HG02759 (cell line): ENCODE results near the gene CDKN2AIPNL.
"Not testable (repeated sequence)": the region's sequence is repeated elsewhere in the genome, so short reads cannot be mapped to it uniquely, and the experiment has no call there.

Experiments
- ATAC-seq: cut with Tn5 transposase; IDR thresholded peaks from one replicate; pipeline ENCODE4 v1.9.1; 2021; ENCODE audit warnings: mild to moderate bottlenecking, moderate library complexity; ENCODE audit not compliant: unreplicated experiment

The CDKN2AIPNL gene

DNA sequence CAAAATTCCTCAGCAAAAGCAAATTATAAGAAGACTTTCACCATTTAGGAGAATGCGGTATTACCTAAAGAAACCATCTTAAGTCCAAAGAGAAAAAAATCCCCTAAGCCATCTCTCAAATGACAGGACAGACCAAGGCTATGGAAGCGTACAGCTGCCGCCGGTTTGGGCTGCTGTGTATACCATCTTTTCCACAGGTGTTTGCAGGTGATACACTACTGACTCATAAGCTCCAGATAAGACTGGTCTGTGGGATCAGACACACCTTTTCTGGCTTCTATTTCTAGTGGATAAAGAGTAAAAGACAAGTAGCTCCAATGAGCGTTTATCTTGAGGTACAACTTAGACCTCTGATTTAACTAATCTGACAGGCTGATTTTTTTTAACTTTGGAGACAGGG lies 7.7 kb downstream of the CDKN2AIPNL start:
- ATAC-seq: no peak

DNA sequence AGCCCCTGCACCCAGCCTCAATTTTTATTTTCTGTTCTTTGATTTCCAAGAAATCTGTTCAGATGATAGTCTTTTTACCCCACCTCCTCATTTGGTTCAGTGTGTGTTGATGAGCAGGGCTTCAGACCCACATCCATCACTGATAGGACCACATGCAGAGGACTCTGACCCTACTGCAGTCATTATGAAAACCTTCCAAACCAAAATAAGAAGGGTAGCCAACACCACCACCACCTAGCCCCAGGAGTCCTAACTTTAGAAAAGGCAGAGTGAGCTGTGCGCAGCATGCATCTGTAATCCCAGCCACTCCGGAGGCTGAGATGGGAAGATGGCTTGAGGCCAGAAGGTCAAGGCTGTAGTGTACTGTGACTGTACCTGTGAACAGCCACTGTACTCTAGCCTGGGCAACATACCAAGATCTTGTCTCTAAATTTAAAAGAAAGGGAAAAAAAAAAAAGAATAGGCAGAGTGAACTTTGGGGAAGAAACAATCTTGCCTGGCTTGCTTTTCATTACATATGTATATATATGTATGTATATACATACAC lies 13.0 kb downstream of the CDKN2AIPNL start:
- no peak for ATAC-seq

DNA sequence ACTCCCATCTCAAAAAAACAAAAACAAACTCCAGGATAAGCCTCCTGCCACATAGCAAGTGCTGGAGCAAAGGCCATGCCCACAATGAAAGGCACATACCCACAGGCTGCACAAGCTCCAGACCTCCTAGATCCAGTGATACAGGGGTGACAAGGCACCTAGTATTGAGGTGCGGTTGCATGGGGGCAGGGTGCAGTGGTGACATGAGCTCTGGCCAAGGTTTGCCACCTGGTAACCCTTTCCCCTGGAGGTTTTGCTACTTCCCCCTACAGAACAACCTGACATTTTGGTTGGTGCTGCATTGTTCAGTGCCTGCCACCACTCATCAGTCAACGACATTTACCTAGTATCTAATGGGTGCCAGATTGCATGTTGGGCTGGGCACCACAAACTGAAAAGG lies 14.5 kb downstream of the CDKN2AIPNL start:
- ATAC-seq: no peak

DNA sequence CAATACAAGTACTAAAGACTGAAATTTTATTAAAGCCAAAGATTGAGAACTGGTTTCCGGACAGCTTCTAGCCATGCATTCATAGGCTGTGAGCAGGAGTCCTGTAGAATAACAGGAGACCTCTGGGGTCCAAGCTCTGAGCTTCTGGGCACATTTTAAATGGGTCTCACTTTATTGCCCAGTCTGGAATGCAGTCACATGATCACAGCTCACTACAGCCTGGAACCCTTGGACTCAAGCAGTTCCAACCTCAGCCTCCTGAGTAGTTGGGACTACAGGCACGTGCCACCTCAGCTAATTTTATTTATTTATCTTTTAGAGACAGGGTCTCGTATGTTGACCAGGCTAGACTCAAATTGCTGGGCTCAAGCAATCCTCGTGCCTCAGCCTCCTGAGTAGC lies 15.4 kb downstream of the CDKN2AIPNL start:
- ATAC-seq: no peak

DNA sequence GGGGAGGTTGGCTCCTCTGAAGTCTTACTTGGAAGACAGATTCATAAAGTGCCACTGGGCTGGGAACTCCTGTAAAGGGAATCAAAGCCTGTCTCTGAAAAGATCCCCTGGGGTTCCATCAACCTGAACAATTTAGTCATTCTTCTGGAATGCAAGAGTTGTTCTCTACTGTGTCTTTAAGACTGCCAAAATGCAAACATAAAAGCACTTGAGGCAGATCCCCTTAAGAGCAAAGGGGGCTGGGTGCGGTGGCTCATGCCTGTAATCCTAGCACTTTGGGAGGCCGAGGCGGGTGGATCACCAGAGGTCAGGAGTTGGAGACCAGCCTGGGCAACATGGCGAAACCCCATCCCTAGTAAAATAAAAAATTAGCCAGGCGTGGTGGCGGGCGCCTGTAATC lies 16.7 kb downstream of the CDKN2AIPNL start:
- no peak for ATAC-seq

DNA sequence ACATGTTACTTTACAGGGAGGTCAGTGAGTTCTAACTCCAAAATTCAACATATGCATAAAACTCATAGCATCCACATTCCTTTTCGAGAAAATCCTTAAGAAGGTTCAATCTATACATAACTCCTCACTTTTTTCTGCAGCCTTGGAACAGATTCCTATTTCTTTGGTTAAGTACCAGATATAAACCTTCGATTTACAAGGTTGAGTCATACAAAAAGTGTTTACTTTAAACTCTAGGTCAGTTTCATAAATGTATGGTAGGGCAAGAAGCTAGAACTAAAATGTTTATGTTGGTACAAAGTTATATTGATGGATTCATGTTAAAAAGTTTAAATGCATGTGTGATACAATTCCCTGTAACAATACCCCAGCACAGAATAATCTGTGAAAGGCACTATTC lies 19.4 kb downstream of the CDKN2AIPNL start:
- no peak for ATAC-seq

DNA sequence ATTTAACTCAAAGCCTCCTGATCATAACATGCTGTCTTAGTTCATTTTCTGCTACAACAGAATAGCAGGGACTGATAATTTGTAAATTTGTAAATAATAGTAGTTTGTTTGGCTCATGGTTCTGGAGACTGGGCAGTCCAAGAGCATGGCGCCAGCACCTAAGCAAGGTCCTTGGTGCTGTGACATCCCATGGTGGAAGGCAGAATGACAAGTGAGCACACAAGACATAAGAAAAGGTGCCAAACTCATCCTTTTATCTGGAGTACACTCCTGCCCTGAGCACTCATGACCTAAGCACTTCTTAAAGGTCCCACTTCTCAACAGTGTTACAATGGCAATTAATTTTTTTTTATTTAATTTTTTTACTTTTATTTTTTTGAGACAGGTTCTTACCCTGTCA lies 24.2 kb downstream of the CDKN2AIPNL start:
- ATAC-seq: no peak

DNA sequence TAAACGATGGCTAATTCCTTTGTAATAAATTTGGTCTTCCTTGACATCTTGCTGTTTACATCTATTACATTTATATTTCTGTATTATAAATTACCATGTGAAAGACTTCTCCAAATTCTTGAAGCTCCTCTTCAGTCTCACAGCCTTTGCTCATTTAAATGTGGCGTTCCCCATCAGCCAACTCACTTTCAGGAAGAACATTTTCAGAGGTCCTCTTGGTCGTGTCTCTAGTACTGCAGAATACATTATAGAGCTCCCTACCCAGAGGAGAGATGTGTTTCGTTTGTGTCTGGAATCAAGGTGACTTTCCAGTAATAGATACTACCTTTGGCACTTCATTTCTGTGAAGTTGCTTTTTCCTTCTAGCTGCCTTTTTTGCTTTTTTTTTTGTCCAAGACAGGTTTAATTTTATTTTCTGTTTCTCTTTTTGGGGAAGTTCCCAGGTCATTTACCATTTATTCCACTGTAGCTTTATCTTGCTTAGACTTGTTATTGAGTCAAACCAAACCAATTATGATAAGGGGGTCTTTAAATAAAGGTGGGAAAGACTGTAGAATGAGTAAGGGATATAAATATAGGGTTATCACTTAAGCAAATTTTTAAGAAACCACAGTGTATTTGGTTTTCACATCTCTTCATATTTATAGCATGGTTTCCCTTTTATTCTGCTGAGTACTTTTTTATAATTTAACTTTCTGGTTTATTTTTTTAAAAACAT lies 27.5 kb downstream of the CDKN2AIPNL start:
- no peak for ATAC-seq

DNA sequence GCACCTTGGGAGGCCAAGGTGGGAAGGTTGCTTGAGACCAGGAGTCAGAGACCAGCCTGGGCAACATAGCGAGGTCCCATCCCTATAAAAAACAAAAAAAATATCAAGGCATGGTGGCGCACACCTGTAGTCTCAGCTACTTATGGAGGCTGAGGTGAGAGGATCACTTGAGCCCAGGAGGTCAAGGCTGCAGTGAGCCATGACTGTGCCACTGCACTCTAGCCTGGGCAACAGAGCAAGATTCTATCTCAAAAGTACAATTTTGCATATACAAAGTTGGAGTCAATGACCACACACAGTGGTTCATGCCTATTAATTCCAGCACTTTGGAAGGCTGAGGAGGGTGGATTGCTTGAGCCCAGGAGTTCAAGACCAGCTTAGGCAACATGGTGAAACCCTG lies 29.5 kb downstream of the CDKN2AIPNL start:
- not testable (repeated sequence) for ATAC-seq

DNA sequence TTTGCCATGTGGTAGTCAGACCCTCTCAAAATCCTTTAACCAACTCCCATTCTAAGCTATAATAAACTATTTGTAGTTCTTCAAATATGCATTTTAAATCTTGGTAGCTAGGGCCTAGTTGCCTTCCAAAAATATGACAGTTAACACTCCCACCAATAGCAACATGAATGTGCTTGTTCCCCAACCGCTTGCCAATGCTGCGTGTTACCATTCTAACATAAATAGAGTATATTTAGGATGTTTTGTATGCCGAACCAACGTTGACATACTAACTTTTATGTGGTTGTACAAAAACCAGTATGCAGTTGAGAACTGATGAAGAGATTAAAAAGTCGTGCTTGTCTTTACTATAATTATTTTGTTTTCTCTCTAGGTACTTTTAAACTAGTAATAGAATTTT lies 31.3 kb downstream of the CDKN2AIPNL start:
- ATAC-seq: no peak

DNA sequence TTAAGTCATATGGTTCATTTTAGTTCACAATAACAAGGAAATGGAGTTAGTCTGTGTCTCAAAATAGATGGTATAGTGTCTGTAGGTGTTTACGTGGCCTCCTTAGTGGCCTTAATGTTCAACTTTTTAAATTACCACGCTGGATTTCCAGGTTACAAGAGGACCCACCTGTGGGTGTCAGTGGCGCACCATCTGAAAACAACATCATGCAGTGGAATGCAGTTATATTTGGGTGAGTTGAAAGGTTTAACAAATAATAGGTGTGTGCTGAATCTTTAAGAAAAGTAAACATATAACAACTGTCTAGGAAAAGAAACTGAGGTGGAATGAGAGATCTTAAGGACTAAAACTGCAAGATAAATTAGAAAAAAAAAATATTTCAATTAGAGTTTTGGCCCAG lies 37.4 kb downstream of the CDKN2AIPNL start:
- ATAC-seq: no peak

DNA sequence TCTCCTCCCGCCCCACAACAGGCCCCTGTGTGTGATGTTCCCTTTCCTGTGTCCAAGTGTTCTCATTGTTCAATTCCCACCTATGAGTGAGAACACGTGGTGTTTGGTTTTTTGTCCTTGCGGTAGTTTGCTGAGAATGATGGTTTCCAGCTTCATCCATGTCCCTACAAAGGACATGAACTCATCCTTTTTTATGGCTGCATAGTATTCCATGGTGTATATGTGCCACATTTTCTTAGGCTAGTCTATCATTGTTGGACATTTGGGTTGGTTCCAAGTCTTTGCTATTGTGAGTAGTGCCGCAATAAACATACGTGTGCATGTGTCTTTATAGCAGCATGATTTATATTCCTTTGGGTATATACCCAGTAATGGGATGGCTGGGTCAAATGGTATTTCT lies 38.0 kb downstream of the CDKN2AIPNL start:
- not testable (repeated sequence) for ATAC-seq

DNA sequence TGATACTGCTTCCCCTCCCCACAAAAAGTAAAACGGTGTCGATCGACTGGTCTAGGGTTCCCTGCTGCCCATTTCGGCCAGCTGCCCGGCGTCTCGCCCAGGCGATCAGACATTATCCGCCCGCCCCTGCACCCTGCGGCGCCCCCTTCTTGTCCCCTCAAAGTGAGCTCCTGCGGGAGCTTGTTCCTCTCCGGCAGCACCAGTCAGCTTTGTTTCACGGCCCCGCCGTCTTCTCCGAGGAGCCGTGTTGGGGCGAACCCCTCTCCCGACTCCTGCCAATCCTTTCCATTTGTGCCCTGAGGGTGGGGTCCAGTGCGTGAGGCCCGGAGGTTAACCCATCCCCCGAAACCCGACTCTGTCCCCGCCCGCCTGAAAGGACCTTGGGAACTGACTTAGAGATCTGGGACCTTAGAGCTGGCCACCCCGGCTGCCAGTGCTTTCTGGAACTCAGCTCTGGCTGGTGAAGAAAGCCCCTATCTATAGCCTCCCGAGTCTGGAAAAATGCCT lies 39.8 kb downstream of the CDKN2AIPNL start:
- peak; percentile 7 for ATAC-seq

DNA sequence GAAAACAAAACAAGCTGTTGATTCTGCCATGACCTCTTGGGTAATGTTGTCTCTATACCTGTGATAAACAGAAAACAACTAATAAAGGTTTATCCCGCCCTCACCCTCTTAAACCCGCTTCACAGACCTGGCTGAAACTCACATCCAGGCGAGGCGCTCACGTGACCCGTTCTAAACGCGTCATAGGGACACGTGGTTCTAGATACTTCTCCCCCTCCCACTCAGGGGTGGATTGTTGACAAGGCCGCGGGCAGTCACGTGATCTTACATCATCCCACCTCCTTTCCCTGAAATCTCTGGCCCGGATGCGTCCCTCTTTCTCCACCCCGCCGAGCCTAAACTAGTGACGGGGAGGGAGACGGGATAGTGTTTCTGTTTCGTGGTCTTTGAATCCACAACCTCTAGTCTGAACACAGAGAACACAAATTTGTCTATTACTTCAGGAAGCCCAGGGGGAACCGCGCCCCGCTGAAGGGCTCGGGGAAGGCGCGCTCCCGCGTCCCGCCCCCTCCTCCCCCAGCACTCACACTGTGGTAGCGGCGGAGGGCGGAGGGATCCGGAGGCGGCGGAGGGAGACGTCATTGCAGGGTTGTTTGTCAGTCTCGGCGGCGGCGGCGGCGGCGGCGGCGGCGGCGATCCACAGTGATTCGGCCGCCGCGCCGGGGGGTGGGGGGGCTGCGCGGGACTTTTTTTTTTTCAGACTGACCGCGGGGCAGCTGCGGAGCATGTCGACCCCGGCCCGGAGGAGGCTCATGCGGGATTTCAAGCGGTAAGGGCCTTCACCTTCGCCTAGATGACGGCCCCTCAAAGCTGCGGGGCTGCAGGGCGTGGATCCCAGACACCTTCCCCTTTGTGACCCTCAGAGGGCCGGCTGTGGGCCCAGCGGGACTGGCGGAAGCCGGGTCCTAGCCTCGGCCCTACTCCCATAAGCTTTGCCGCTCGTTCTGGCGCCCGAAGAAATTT lies 40.5 kb downstream of the CDKN2AIPNL start, which contains the start of gene UBE2B:
TSS of gene UBE2B (plus strand) at position 699 of the 963 bp plus-strand sequence. CDS start at position 726, 27 bp downstream.
- peak; percentile 72 for ATAC-seq

DNA sequence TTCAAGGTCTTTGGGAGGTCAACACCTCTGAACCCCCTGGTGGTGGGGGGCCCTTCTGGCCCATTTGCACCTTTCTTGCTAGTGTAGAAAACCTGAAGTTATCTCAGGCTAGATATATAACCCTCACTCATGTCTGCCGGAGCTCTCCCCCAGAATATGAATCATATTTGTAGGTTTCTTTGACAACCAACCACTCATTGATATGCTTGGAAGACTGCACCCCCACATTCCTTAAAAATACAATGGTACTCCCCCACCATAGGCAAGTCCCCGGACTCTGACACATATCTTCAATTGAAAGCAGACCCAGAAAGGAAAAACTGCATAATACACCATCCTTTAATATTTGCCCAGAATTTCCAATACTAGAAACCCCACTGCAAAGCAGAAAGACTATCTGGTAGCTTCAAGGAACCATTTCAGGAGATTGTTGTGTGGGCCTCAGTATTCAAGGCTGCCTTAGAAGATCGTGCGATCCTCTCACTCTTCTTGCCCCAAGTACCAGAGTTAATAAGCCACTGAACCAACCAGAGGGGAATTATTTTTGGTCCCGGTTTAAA lies 41.3 kb downstream of the CDKN2AIPNL start:
- ATAC-seq: peak; percentile 6

DNA sequence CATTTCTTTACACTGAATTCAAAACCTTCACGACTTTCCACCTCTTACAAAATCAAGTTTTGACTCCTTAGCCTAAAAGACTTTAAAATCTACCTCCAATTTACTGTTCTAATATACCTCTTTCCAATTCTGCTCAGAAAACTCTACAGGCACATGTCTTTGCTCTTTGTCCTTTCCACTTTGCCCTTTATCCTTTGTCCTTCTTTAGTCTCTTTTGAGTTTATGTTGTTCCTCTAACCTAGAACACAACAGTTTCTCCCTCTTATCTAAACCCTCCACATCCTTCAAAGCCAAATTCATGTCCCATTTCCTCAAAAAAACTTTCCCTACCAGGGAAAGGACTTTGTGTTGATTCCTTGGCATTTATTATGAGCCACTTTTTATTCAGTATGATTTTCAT lies 46.1 kb downstream of the CDKN2AIPNL start:
- ATAC-seq: no peak

DNA sequence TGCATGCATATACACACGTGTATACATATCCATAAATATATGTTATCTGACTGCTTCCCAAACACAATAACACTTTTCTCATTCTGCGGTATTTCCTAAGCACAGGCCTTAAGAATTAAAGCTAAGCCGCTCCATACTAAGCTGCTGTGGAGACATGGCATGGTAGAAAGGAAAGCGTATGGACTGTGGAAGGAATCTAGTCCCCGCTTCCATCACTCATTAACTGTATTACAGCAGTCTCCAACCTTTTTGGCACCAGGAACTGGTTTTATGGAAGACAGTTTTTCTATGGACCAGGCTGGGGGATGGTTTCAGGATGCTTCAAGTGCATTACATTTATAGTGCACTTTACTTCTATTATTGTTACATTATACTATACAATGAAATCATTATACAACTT lies 56.0 kb downstream of the CDKN2AIPNL start:
- no peak for ATAC-seq
